OCI-M2 (cell line): ENCODE measurements around the gene BANP.
"Not testable (repeated sequence)": the region's sequence is repeated elsewhere in the genome, so short reads cannot be mapped to it uniquely, and the experiment has no call there.

ENCODE experiments used
- DNase-seq: peaks from one replicate; lab custom pipeline; 2025; ENCODE audit not compliant: unreplicated experiment; lab: John Stamatoyannopoulos, UW

BANP gene

DNA sequence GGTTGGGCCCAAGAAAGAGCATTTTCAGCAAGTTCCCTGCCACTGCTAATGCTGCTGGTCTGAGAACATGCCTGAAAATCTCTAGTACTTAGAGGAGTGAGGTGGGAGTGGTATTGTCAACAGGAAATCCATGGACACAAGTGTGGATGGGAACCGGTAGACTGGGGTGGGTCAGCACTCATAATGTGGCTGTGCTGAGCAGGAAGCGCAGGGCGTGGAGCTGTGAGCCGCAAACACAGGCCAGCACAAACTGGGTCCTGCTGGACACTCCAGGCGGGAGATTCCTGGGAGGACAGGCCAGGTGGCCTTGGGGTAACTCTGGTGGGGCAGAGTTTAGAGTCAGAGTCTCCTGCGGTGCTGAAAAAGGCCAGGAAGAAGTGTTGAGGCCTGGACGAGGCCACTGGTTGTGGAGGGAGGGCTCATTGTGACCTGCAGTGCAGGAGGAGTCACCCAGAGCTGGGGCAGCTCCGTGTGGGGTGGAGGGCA is 62.6 kb downstream of the BANP start:
- no peak for DNase-seq

GRCh38 chr16:88014252-88014781 is 63.1 kb downstream of the BANP start:
- no peak for DNase-seq

DNA sequence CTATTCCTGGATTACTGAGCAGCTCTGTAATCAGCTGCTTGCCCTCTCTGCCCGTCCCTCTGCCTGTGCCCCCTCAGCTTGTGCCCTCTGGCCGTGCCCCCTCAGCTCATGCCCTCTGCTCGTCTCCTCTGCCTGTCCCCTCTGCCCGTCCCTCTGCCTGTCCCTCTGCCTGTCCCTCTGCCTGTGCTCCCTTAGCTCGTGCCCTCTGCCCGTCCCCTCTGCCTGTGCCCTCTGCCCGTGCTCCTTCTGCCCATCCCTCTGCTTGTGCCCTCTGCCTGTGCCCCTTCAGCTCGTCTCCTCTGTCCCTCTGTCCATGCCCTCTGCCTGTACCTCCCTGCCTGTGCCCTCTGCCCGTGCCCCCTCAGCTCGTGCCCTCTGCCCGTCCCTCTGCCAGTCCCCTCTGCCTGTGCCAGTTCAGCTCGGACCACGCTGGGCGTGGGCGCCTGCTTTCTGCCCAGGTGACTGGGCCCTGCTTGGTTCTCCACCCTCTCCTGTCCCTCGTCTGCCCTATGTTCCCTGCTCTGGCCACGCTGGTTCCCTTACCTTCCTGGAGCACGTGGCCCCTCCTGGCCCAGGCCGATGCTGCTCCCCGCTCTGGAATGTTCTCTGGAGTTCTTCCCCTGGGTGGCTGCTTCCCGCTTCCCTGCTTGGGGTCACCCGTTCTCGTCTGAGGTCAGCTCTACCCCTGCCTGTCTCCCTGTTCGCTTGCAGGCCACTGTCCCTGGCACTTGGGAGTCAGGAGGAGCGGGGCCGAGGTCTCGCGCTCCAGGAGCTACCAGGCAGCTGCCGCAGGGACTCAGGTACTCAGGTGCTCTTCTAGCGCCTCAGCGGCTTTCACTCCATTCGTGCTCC is 63.9 kb downstream of the BANP start:
- DNase-seq: no peak

DNA sequence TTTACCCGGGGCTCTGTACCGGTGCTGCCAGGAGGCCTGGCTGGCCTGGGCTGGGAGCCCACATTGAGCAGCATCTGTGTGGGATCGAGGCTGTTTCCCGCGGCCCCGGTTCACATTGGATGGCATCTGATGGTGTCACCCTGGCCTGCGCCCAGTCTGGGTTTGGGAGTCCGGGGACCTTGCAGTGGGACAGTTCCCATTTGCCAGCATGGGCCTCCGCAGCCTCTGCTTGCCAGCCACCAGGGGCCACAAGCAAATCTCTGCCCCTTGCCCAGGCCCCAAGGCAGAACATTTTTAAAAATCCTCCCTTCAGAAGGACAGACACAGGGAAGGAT is 64.5 kb downstream of the BANP start:
- DNase-seq: no peak

- DNase-seq: not testable (repeated sequence)
Observed at GRCh38 chr16:88016386-88016785, 65.2 kb downstream of the BANP start.

DNA sequence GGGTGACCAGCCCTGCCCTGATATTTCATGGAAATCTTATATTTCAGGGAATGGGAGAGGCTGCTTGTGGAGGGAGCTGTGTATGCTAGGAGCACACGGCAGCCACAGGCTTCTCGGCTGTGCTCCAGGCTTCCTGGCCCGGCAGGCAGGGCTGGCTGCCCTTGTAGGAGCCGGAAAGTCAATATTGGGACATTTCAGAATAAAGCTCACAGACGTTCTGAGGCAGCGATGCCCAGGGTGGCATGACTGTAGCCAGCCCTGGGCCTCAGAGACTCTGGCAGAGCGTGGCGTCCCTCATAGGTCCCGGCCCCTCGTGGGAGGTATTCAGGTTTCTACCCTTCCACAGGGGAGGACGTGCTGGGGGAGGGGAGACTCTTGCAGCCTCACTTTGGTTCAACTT is 65.7 kb downstream of the BANP start:
- DNase-seq: no peak

DNA sequence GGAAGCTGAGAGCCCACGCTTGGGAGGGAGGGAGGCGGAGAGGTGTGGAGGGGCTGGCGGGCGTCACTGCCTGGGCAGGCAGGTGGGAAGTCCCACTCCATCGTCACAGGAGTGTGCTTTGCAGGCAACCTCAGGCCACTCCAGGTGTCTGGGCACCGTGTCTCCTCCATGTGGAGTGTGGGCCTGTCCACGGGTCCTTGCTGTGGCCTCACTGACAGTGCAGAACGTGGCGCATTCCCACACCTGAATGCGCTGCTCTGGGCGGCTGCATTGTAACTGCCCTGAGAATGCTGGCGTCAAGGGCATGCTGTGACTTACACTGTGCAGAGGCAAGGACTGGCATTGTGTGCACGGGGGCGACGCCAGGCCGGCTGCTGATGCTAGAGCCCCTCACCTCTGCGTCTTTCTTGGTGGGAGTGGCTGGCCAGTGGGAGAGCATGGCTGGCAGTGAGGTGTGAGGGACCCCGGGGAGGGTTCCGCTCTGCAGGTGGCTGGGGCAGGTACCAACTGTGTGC is 66.4 kb downstream of the BANP start:
- DNase-seq: no peak

- DNase-seq: not testable (repeated sequence)
Observed at GRCh38 chr16:88018382-88018781, 67.1 kb downstream of the BANP start.

GRCh38 chr16:88019041-88019820 is 68.0 kb downstream of the BANP start:
- DNase-seq: not testable (repeated sequence)

GRCh38 chr16:88019821-88020515 is 68.7 kb downstream of the BANP start:
- no peak for DNase-seq

GRCh38 chr16:88020516-88020885 is 69.3 kb downstream of the BANP start:
- DNase-seq: no peak

- DNase-seq: not testable (repeated sequence)
Observed at GRCh38 chr16:88021041-88021970, 70.1 kb downstream of the BANP start.

DNA sequence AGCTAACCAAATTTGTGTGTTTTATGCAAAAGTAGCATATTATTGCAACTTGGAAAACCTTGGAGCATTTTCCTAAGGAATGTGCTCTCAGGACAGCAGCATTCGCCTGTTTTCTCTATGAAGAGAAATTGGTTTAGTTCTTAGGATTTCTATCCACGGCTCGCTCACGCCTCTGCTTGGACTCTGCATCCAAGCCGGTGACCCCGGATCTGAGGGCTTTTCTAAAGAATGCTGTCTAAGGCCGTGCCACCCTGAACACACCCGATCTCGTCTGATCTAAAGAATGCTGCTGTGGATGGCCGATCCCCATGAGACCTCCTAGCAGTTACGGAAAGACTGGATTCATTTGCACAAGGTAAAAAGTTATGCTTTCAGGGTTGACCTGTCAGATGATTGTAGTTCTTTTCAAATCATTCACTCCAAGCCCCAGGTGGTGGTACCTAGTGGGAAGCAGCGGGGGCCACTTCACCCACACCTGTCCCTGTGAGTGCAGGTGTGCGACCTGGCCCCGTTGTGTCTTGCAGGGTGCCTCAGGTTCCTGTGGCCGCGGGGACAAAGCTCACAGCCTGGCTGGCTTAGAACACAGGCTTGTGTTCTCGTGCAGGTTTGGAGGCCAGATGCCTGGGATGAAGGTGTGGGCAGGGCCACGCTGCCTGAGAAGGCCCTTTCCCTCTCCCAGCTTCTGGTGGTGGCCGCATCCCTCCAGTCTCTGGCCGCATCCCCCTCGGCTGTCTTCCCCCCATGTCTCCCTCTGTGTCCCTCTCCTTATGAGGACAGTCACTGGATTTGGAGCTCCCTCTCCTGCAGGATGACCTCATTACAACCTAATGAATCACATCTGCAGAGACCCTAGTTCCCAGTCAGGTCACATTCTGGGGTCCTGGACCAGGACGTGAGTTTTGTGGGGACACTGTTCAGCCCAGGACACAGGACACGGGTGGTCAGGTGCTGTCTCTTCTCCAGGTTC is 71.1 kb downstream of the BANP start:
- DNase-seq: no peak

DNA sequence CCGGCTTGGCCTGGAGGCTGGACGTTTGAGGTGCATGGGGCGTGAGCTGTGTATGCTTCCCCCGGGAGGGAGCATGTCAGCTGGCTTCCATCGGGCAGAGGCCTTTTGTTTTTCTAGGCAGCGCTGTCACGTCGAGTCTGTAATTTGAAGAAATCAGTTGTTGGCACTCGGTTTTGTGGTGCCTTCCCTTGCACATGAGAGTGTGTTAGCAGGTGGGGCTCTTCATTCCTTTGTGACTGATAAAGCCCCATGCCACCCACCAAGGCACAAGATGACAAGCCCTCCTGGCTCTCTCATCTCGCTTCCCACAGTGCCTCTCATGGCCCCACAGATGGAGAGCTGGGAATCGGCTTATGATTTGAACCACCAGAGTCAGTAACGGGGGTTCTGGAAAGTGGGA is 72.1 kb downstream of the BANP start:
- no peak for DNase-seq

- no peak for DNase-seq
Observed at GRCh38 chr16:88023786-88024185, 72.6 kb downstream of the BANP start.

DNA sequence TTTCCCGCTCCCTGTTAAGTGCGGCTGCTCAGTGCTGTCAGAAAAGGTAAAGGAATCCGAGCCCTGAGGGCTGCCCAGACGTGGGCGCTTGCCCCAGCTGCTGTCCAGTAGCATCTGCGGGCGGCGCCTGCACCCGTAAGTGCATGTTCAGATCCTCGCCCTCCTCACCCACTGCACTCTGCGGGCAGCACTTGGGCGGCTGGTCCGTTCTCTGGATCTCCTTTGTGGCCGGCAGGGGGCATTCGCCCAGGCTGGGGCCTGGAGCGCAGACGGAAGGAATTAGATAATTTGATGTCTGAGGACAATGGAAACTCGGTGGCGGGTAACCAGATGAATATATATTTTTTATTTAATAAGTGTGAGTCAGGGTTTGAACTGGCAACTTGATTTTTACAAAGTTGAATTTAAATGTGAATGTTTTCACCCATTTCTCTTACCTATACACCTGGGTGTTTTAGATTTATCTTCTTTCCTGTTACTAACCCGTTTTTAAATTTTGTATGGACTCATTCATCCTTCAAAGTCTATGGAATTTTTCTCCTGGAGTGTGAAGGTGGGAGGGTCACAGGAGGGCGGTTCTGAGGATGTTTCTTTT is 73.4 kb downstream of the BANP start:
- not testable (repeated sequence) for DNase-seq

- DNase-seq: not testable (repeated sequence)
Observed at GRCh38 chr16:88025086-88025492, 73.9 kb downstream of the BANP start.

DNA sequence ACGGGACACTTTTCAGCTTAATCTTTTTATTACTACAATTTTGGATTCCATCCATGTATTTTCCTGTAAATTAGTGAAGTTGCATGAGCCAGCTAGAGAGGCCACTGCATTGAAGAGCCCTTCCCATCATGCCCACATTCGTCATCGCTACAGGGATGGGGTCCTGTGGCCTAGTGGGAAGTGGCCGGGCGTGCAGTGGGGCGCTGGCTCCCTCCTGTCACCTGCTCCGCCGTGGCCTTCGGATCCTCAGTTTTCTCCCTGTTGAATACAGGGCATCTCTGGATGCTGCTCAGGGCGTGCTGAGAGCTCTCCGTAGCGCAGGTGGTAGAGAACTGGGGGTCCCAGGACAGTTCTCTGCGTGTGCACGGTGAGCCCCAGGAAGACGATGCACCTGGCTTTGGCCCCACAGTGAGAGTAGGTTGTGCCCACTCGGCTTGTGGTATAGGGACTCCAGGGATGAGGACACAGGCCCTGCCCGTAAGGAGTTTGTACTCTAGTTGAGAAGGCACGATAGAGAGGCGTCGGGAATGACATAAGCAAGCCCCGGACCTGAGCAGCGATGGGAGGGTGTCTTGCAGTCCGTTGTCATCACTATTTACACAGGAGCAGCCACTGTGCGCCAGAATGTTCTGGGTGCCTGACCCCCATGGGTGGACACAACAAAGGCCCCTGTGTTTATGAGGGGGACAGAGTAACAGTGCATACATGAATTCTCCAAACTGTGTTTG is 74.8 kb downstream of the BANP start:
- DNase-seq: not testable (repeated sequence)
